Measurements from ENCODE around the gene ONECUT3. TPM values are rescaled to one million over a fixed set of nuclear protein-coding genes. Genes with fewer than 3 reads are reported as not detected.

Gene ONECUT3
- polyA plus RNA-seq, 1 donor, result 1.6 TPM

DNA sequence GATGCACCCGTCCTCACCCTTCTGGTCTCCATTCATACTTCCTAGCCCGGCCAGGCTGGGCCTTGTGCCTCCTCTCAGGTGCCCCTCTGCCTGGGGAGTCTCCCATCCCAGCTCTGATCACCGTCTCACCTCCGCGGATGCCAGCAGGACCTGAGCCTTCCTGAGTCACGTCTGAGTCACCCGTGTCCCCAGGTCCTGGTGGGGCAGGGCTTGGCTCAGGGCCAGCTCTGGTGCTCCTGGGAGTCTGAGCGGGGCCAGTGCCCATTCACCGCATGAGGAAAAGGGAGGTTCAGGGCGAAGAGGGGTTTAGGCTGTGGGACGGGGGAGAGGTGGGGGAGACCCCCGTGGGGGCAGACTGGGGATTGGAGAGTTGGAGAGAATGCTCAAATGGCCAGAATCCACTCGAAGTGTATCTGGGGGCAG, 58.2 kb downstream of the ONECUT3 start:
- Histone ChIP-seq H3K4me1 (ENCODE audit: control insufficient read depth, insufficient read depth, low read length) (peaks cover 8% of the 10 kb centered on the region), H3K4me3 (ENCODE audit: low read length) (no peak overlapping the region), H3K27me3 (ENCODE audit: control insufficient read depth, insufficient read depth, low read length) (peaks cover 2% of the 10 kb centered on the region), H3K36me3 (ENCODE audit: control insufficient read depth, insufficient read depth, low read length) (peaks cover 15% of the 10 kb centered on the region), H3K9me3 (ENCODE audit: control insufficient read depth, low read depth, low read length) (no peaks in the 10 kb centered on the region), H3K27ac (ENCODE audit: low read length) (no peak overlapping the region)
- no CpG with 5 or more reads among the region's 13 CpGs for WGBS (ENCODE audit: insufficient coverage, low lambda C conversion rate)
- peak; percentile 38 to 48 for DNase-seq

DNA sequence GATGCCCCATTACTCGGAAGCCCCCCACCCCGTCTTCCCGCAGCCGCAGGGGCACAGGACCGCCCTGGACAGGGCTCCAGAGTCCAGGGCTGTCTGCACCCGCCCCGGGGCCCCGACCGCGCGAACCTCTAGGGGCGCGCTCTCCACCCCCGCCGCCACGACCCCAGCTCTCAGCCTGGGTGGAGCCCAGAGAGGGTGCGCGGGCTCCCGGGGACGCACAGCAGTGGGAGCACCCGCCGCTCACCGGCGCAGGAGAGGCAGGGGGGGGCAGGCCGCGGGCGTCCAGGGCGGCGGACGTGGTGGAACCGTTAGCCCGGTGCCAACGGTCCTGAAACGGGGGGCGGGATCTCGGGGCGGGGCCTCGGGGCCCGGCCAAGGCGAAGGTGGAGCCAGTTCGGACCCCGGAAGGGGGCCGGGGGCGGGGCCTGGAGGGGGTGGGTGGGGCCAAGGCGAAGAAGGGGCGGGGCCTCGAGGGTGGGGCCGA, 58.7 kb downstream of the ONECUT3 start, which contains the start of gene ATP8B3:
Gene ATP8B3, minus strand, starts transcription at position 335 of the 484 bp plus-strand sequence. CDS start 540 bp downstream, outside the sequence.
- H3K36me3 ChIP-seq (ENCODE audit: control insufficient read depth, insufficient read depth, low read length), result peaks cover 19% of the 10 kb centered on the region
- no peaks in the 10 kb centered on the region for H3K9me3 ChIP-seq (ENCODE audit: control insufficient read depth, low read depth, low read length)
- H3K4me3 ChIP-seq (ENCODE audit: low read length), result peak within 1 kb of the TSS; percentile 45
- DNase-seq, result no peak
- H3K4me1 ChIP-seq (ENCODE audit: control insufficient read depth, insufficient read depth, low read length), result peaks cover 8% of the 10 kb centered on the region
- H3K27me3 ChIP-seq (ENCODE audit: control insufficient read depth, insufficient read depth, low read length), result no peaks in the 10 kb centered on the region
- WGBS (ENCODE audit: insufficient coverage, low lambda C conversion rate), result no CpG with 5 or more reads among the region's 48 CpGs
- no peak within 1 kb of the TSS for H3K27ac ChIP-seq (ENCODE audit: low read length)

GRCh38 chr19:1812426-1813191, 59.3 kb downstream of the ONECUT3 start:
- no peak overlapping the region for H3K27ac ChIP-seq (ENCODE audit: low read length)
- H3K27me3 ChIP-seq (ENCODE audit: control insufficient read depth, insufficient read depth, low read length), result no peaks in the 10 kb centered on the region
- peaks cover 25% of the 10 kb centered on the region for H3K36me3 ChIP-seq (ENCODE audit: control insufficient read depth, insufficient read depth, low read length)
- peaks cover 8% of the 10 kb centered on the region for H3K4me1 ChIP-seq (ENCODE audit: control insufficient read depth, insufficient read depth, low read length)
- no CpG with 5 or more reads among the region's 47 CpGs for WGBS (ENCODE audit: insufficient coverage, low lambda C conversion rate)
- H3K9me3 ChIP-seq (ENCODE audit: control insufficient read depth, low read depth, low read length), result no peaks in the 10 kb centered on the region
- peak overlapping the region; percentile 45 for H3K4me3 ChIP-seq (ENCODE audit: low read length)
- DNase-seq, result peak; percentile 85 to 91

DNA sequence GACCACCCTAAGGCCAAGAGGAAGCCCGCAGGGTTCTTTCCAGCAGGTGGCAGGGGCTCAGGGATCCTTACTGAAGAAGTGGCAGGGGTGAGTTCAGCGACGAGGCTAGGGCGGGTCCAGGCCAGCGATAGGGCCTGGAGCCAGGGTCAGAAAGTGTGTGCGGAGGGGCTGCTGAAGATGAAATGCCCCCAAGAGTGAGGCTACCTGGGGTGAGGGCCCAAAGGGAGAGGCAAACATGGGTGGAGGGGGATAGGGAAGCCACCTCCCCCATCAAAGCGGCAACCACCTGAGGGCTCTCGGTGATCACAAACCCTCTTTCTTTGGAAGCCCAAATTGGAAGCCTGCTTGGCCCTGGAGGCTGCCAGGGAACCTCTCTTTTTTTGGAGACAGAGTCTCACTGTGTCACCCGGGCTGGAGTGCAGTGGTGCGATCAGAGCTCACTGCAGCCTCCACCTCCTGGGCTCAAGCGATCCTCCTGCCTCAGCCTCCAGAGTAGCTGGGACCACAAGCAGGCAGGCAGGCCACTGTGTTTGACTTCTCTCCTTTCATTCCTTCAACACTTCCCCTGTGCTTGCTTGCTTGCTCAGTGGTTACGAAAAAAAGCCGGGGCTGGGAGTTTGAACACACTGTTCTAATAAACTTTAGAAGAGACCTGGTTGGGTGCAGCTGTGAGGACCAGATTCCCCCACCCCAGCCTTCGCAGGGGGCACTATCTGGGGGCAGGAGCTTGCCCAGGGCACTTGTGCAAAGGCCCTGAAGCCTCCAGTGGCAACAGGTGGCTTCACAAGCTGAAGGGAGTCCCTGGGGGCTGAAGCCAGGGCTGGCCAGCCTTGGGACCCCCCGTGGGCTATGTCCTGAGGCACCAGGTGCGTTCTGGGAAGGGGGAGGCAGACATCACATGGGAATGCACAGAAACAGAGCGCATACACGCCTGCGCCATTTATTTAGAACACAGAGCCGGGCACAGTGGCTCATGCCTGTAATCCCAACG, 60.2 kb downstream of the ONECUT3 start:
- H3K27me3 ChIP-seq (ENCODE audit: control insufficient read depth, insufficient read depth, low read length), result no peaks in the 10 kb centered on the region
- no peaks in the 10 kb centered on the region for H3K9me3 ChIP-seq (ENCODE audit: control insufficient read depth, low read depth, low read length)
- no peak for DNase-seq
- H3K4me1 ChIP-seq (ENCODE audit: control insufficient read depth, insufficient read depth, low read length), result peaks cover 8% of the 10 kb centered on the region
- peak overlapping the region; percentile 45 for H3K4me3 ChIP-seq (ENCODE audit: low read length)
- WGBS (ENCODE audit: insufficient coverage, low lambda C conversion rate), result no CpG with 5 or more reads among the region's 21 CpGs
- peaks cover 34% of the 10 kb centered on the region for H3K36me3 ChIP-seq (ENCODE audit: control insufficient read depth, insufficient read depth, low read length)
- H3K27ac ChIP-seq (ENCODE audit: low read length), result no peak overlapping the region

- Histone ChIP-seq H3K36me3 (ENCODE audit: control insufficient read depth, insufficient read depth, low read length) (peaks cover 42% of the 10 kb centered on the region), H3K27me3 (ENCODE audit: control insufficient read depth, insufficient read depth, low read length) (no peaks in the 10 kb centered on the region), H3K4me1 (ENCODE audit: control insufficient read depth, insufficient read depth, low read length) (peaks cover 8% of the 10 kb centered on the region), H3K27ac (ENCODE audit: low read length) (no peak overlapping the region), H3K4me3 (ENCODE audit: low read length) (no peak overlapping the region), H3K9me3 (ENCODE audit: control insufficient read depth, low read depth, low read length) (no peaks in the 10 kb centered on the region)
- no CpG with 5 or more reads among the region's 10 CpGs for WGBS (ENCODE audit: insufficient coverage, low lambda C conversion rate)
- no peak for DNase-seq
Observed at GRCh38 chr19:1814391-1814790, 61.1 kb downstream of the ONECUT3 start.

GRCh38 chr19:1814833-1815604, 61.7 kb downstream of the ONECUT3 start:
- H3K4me3 ChIP-seq (ENCODE audit: low read length), result no peak overlapping the region
- H3K4me1 ChIP-seq (ENCODE audit: control insufficient read depth, insufficient read depth, low read length), result peaks cover 8% of the 10 kb centered on the region
- no peak overlapping the region for H3K27ac ChIP-seq (ENCODE audit: low read length)
- no peak for DNase-seq
- peaks cover 49% of the 10 kb centered on the region for H3K36me3 ChIP-seq (ENCODE audit: control insufficient read depth, insufficient read depth, low read length)
- H3K9me3 ChIP-seq (ENCODE audit: control insufficient read depth, low read depth, low read length), result no peaks in the 10 kb centered on the region
- H3K27me3 ChIP-seq (ENCODE audit: control insufficient read depth, insufficient read depth, low read length), result no peaks in the 10 kb centered on the region
- WGBS (ENCODE audit: insufficient coverage, low lambda C conversion rate), result no CpG with 5 or more reads among the region's 26 CpGs

- no CpG with 5 or more reads among the region's 61 CpGs for WGBS (ENCODE audit: insufficient coverage, low lambda C conversion rate)
- no peaks in the 10 kb centered on the region for H3K9me3 ChIP-seq (ENCODE audit: control insufficient read depth, low read depth, low read length)
- no peak for DNase-seq
- peaks cover 54% of the 10 kb centered on the region for H3K36me3 ChIP-seq (ENCODE audit: control insufficient read depth, insufficient read depth, low read length)
- peaks cover 8% of the 10 kb centered on the region for H3K4me1 ChIP-seq (ENCODE audit: control insufficient read depth, insufficient read depth, low read length)
- H3K27me3 ChIP-seq (ENCODE audit: control insufficient read depth, insufficient read depth, low read length), result no peaks in the 10 kb centered on the region
- H3K4me3 ChIP-seq (ENCODE audit: low read length), result no peak overlapping the region
- no peak overlapping the region for H3K27ac ChIP-seq (ENCODE audit: low read length)
Observed at GRCh38 chr19:1815605-1816529, 62.6 kb downstream of the ONECUT3 start.

GRCh38 chr19:1816530-1817298, 63.4 kb downstream of the ONECUT3 start:
- Histone ChIP-seq H3K27me3 (ENCODE audit: control insufficient read depth, insufficient read depth, low read length) (no peaks in the 10 kb centered on the region), H3K9me3 (ENCODE audit: control insufficient read depth, low read depth, low read length) (no peaks in the 10 kb centered on the region), H3K4me1 (ENCODE audit: control insufficient read depth, insufficient read depth, low read length) (peaks cover 8% of the 10 kb centered on the region), H3K27ac (ENCODE audit: low read length) (no peak overlapping the region), H3K36me3 (ENCODE audit: control insufficient read depth, insufficient read depth, low read length) (peaks cover 58% of the 10 kb centered on the region), H3K4me3 (ENCODE audit: low read length) (no peak overlapping the region)
- no peak for DNase-seq
- WGBS (ENCODE audit: insufficient coverage, low lambda C conversion rate), result no CpG with 5 or more reads among the region's 36 CpGs

Data from large intestine (tissue), 3 donors.